ENCODE data around the gene PCSK5.
"Not testable (repeated sequence)": the region's sequence is repeated elsewhere in the genome, so short reads cannot be mapped to it uniquely, and the experiment has no call there.

PCSK5 gene

GRCh38 chr9:76036762-76037161 is 146.3 kb downstream of the PCSK5 start:
- no peak overlapping the region for H3K4me3 ChIP-seq (ENCODE audit: low read length)
- TF ChIP-seq ZNF274 (IDR thresholded peaks at IDR 0.05; ENCODE audit: low read depth, low read length), result no peak

- no peak overlapping the region for H3K4me3 ChIP-seq (ENCODE audit: low read length)
- no peak for TF ChIP-seq ZNF274 (IDR thresholded peaks at IDR 0.05; ENCODE audit: low read depth, low read length)
Observed at GRCh38 chr9:76037587-76038225, 147.2 kb downstream of the PCSK5 start.

- no peak for TF ChIP-seq ZNF274 (IDR thresholded peaks at IDR 0.05; ENCODE audit: low read depth, low read length)
- no peak overlapping the region for H3K4me3 ChIP-seq (ENCODE audit: low read length)
Observed at GRCh38 chr9:76038431-76038830, 148.0 kb downstream of the PCSK5 start.

GRCh38 chr9:76044266-76044819 is 153.9 kb downstream of the PCSK5 start:
- H3K4me3 ChIP-seq (ENCODE audit: low read length), result no peak overlapping the region
- no peak for TF ChIP-seq ZNF274 (IDR thresholded peaks at IDR 0.05; ENCODE audit: low read depth, low read length)

GRCh38 chr9:76045221-76045620 is 154.7 kb downstream of the PCSK5 start:
- no peak for TF ChIP-seq ZNF274 (IDR thresholded peaks at IDR 0.05; ENCODE audit: low read depth, low read length)
- no peak overlapping the region for H3K4me3 ChIP-seq (ENCODE audit: low read length)

- H3K4me3 ChIP-seq (ENCODE audit: low read length), result no peak overlapping the region
- TF ChIP-seq ZNF274 (IDR thresholded peaks at IDR 0.05; ENCODE audit: low read depth, low read length), result no peak
Observed at GRCh38 chr9:76049341-76049740, 158.9 kb downstream of the PCSK5 start.

GRCh38 chr9:76067696-76068095 is 177.2 kb downstream of the PCSK5 start:
- H3K4me3 ChIP-seq (ENCODE audit: low read length), result no peak overlapping the region

GRCh38 chr9:76077537-76077936 is 187.1 kb downstream of the PCSK5 start:
- no peak overlapping the region for H3K4me3 ChIP-seq (ENCODE audit: low read length)
- TF ChIP-seq ZNF274 (IDR thresholded peaks at IDR 0.05; ENCODE audit: low read depth, low read length), result no peak

More at GRCh38 chr9:76067696-76068095, 177.2 kb downstream of the PCSK5 start:
- TF ChIP-seq ZNF274 (IDR thresholded peaks at IDR 0.05; ENCODE audit: low read depth, low read length), result no peak

GRCh38 chr9:76081281-76081680 is 190.8 kb downstream of the PCSK5 start:
- H3K4me3 ChIP-seq (ENCODE audit: low read length), result not testable (repeated sequence)

GRCh38 chr9:76082057-76082456 is 191.6 kb downstream of the PCSK5 start:
- no peak overlapping the region for H3K4me3 ChIP-seq (ENCODE audit: low read length)
- no peak for TF ChIP-seq ZNF274 (IDR thresholded peaks at IDR 0.05; ENCODE audit: low read depth, low read length)

GRCh38 chr9:76085596-76085995 is 195.1 kb downstream of the PCSK5 start:
- H3K4me3 ChIP-seq (ENCODE audit: low read length), result no peak overlapping the region
- no peak for TF ChIP-seq ZNF274 (IDR thresholded peaks at IDR 0.05; ENCODE audit: low read depth, low read length)

GRCh38 chr9:76086539-76086938 is 196.1 kb downstream of the PCSK5 start:
- no peak for TF ChIP-seq ZNF274 (IDR thresholded peaks at IDR 0.05; ENCODE audit: low read depth, low read length)
- no peak overlapping the region for H3K4me3 ChIP-seq (ENCODE audit: low read length)

GRCh38 chr9:76087976-76088375 is 197.5 kb downstream of the PCSK5 start:
- no peak overlapping the region for H3K4me3 ChIP-seq (ENCODE audit: low read length)
- no peak for TF ChIP-seq ZNF274 (IDR thresholded peaks at IDR 0.05; ENCODE audit: low read depth, low read length)

GRCh38 chr9:76090330-76090729 is 199.9 kb downstream of the PCSK5 start:
- no peak for TF ChIP-seq ZNF274 (IDR thresholded peaks at IDR 0.05; ENCODE audit: low read depth, low read length)
- no peak overlapping the region for H3K4me3 ChIP-seq (ENCODE audit: low read length)

GRCh38 chr9:76090909-76091308 is 200.4 kb downstream of the PCSK5 start:
- no peak for TF ChIP-seq ZNF274 (IDR thresholded peaks at IDR 0.05; ENCODE audit: low read depth, low read length)
- no peak overlapping the region for H3K4me3 ChIP-seq (ENCODE audit: low read length)

GRCh38 chr9:76092572-76092971 is 202.1 kb downstream of the PCSK5 start:
- no peak for TF ChIP-seq ZNF274 (IDR thresholded peaks at IDR 0.05; ENCODE audit: low read depth, low read length)
- H3K4me3 ChIP-seq (ENCODE audit: low read length), result no peak overlapping the region
